B cell (primary cell): ENCODE results near the gene CTSO.

Experiments
- EZH2 ChIP-seq: IDR thresholded peaks from 2 replicates; pipeline ENCODE4 v1.6.1; 2012; ENCODE audit warnings: borderline replicate concordance, low read depth, mild to moderate bottlenecking, moderate library complexity, low read length; ENCODE audit not compliant: insufficient read depth, poor library complexity, severe bottlenecking
- TF ChIP-seq, protein P1 (sequence below): fragments of 200-600 bp; IDR thresholded peaks from one replicate; pipeline ENCODE4 v1.8.0; 2022; ENCODE audit warnings: antibody characterized with exemption, mild to moderate bottlenecking

DNA sequence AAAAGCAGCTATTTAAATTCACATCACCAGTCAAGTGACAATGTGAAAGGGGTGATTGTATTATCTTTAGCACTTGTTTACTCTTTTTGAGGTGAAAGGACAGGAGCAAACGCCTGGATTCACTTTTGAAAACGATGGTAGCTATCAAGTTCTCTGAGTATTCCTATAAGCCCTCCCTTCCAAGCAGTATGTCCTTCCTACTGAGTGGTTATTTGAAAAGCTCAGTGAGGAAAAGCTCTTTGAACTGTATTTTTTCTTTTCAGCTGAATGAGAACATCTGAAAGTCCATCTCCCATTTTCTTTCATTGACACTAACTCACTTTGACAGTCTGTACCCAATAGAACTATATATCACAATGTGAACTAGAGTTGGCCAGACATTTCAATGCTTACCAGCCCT lies 9.1 kb upstream of the CTSO start:
- TF ChIP-seq, protein P1, sequence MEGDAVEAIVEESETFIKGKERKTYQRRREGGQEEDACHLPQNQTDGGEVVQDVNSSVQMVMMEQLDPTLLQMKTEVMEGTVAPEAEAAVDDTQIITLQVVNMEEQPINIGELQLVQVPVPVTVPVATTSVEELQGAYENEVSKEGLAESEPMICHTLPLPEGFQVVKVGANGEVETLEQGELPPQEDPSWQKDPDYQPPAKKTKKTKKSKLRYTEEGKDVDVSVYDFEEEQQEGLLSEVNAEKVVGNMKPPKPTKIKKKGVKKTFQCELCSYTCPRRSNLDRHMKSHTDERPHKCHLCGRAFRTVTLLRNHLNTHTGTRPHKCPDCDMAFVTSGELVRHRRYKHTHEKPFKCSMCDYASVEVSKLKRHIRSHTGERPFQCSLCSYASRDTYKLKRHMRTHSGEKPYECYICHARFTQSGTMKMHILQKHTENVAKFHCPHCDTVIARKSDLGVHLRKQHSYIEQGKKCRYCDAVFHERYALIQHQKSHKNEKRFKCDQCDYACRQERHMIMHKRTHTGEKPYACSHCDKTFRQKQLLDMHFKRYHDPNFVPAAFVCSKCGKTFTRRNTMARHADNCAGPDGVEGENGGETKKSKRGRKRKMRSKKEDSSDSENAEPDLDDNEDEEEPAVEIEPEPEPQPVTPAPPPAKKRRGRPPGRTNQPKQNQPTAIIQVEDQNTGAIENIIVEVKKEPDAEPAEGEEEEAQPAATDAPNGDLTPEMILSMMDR = no peak
- no peak for TF ChIP-seq EZH2
